GM12878 (cell line): Measurements from ENCODE around the gene CEACAM3. TPM values are rescaled to one million over a fixed set of nuclear protein-coding genes. Genes with fewer than 3 reads are reported as not detected.
A peak's percentile ranks its signal among the peaks of the same experiment; 100 is the strongest.

Experiments
- ATAC-seq: fragments of 200-7000 bp; cut with Tn5 transposase; 3 replicates; pipeline ENCODE4 v1.9.1; 2020; ENCODE audit warnings: mild to moderate bottlenecking, moderate library complexity
- BruUV-seq: library from RNA; stranded (reverse); fragments of 400-500 nt; replicated peaks from 2 replicates; lab custom pipeline; 2021; lab: Mats Ljungman, UMichigan
- CTCF ChIA-PET: fragments of 300-600 bp; sonication (Branson Sonifier 250); formaldehyde crosslinking; extraction: SDS; loops from one replicate; lab custom pipeline; 2021; ENCODE audit warnings: inconsistent platforms; lab: Yijun Ruan, JAX
- POLR2A ChIA-PET: fragments of 350-600 bp; formaldehyde crosslinking; extraction: SDS; loops from one replicate; lab custom pipeline; 2021; ENCODE audit warnings: inconsistent platforms; lab: Charles Lee
- RAD21 ChIA-PET: fragments of 300-600 bp; sonication (Branson Sonifier 250); formaldehyde crosslinking; loops from one replicate; lab custom pipeline; 2023; ENCODE audit warnings: antibody characterized with exemption; ENCODE audit not compliant: unreplicated experiment; lab: Charles Lee
- SMC1A ChIA-PET: fragments of 300-600 bp; sonication (Branson Sonifier 250); formaldehyde crosslinking; loops from one replicate; lab custom pipeline; 2023; ENCODE audit not compliant: unreplicated experiment, uncharacterized antibody; lab: Charles Lee
- DNase-seq: peaks from one replicate; pipeline ENCODE4 v3.0.0-alpha.2; 2011; ENCODE audit warnings: low read depth, low spot score
- FAIRE-seq: peaks from 3 replicates; lab custom pipeline; 2011; peaks lifted over from hg19 to GRCh38; lab: Jason Lieb, UNC
- H2AFZ ChIP-seq: 2 replicates; pipeline ENCODE4 v1.6.0; 2011; ENCODE audit warnings: low read depth, low read length, control low read depth; ENCODE audit not compliant: control insufficient read depth
- H3K27ac ChIP-seq: 2 replicates; pipeline ENCODE4 v1.5.1; 2011; ENCODE audit warnings: control low read depth; ENCODE audit not compliant: control insufficient read depth, insufficient read depth
- H3K27me3 ChIP-seq, 2 experiments: replicated peaks in 1 of 2; 2 replicates each; pipeline versions ENCODE4 v1.6.0 to v1.6.1; 2011; ENCODE audit warnings: low read length in 1 of 2; ENCODE audit not compliant: control insufficient read depth in 2 of 2, insufficient read depth in 2 of 2
- H3K36me3 ChIP-seq, 2 experiments: 2 replicates each; pipeline ENCODE4 v1.5.1; 2011; ENCODE audit warnings: low read length in 1 of 2; ENCODE audit not compliant: control insufficient read depth in 2 of 2, insufficient read depth in 2 of 2
- H3K4me1 ChIP-seq: 2 replicates; pipeline ENCODE4 v1.6.1; 2011; ENCODE audit warnings: mild to moderate bottlenecking, low read length, moderate library complexity, mixed read lengths; ENCODE audit not compliant: control insufficient read depth, insufficient read depth
- H3K4me2 ChIP-seq: 2 replicates; pipeline ENCODE4 v1.6.0; 2011; ENCODE audit warnings: control low read depth; ENCODE audit not compliant: control insufficient read depth, insufficient read depth
- H3K4me3 ChIP-seq: fragments of 200-600 bp; sonication (generic); 2 replicates; pipeline ENCODE4 v1.5.1; 2016
- H3K79me2 ChIP-seq: 2 replicates; pipeline ENCODE4 v1.6.0; 2011; ENCODE audit warnings: low read length; ENCODE audit not compliant: control insufficient read depth, insufficient read depth
- H3K9ac ChIP-seq: 2 replicates; pipeline ENCODE4 v1.8.0; 2011; ENCODE audit warnings: low read length, control low read depth, mixed read lengths; ENCODE audit not compliant: control insufficient read depth, insufficient read depth
- H3K9me3 ChIP-seq: replicated peaks from 3 replicates; pipeline ENCODE4 v1.5.1; 2011; ENCODE audit warnings: mild to moderate bottlenecking, low read length; ENCODE audit not compliant: control insufficient read depth, insufficient read depth
- H4K20me1 ChIP-seq: 2 replicates; pipeline ENCODE4 v1.6.0; 2011; ENCODE audit not compliant: control insufficient read depth, insufficient read depth
- BCL11A ChIP-seq: IDR thresholded peaks from 2 replicates; pipeline ENCODE4 v1.6.1; 2011; ENCODE audit warnings: low read depth, low read length
- EED ChIP-seq: sonication (generic); IDR thresholded peaks from 2 replicates; pipeline ENCODE4 v1.6.1; 2016; ENCODE audit warnings: antibody characterized with exemption, low read depth
- RELB ChIP-seq: fragments of 450-650 bp; IDR thresholded peaks from 2 replicates; pipeline ENCODE4 v1.6.1; 2017; ENCODE audit warnings: low read depth, mild to moderate bottlenecking, moderate library complexity
- RUNX3 ChIP-seq: IDR thresholded peaks from 2 replicates; pipeline ENCODE4 v1.6.1; 2012; ENCODE audit warnings: low read length, inconsistent platforms
- SPI1 ChIP-seq: IDR thresholded peaks from 2 replicates; pipeline ENCODE4 v1.6.1; 2011; ENCODE audit warnings: low read depth, mild to moderate bottlenecking, low read length, moderate library complexity, borderline replicate concordance; ENCODE audit not compliant: insufficient read depth
- WGBS: methylation state at CpG from one replicate; pipeline ENCODE4 v1.1.6; 2016; ENCODE audit warnings: low lambda C conversion rate; ENCODE audit not compliant: insufficient replicate concordance, insufficient coverage; ENCODE audit errors: missing lambda C conversion rate; 5-methylcytosine and 5-hydroxymethylcytosine counted together
- in situ Hi-C: fragments of 300-500 bp; cut with MboI; formaldehyde crosslinking; loops from 9 replicates; pipeline ENCODE4 v1.14.3; 2018; ENCODE audit warnings: mixed read lengths
- intact Hi-C: fragments of 100-400 bp; cut with micrococcal nuclease; formaldehyde crosslinking; loops from one replicate; pipeline ENCODE4 v1.14.2; 2022; ENCODE audit not compliant: unreplicated experiment
- polyA plus RNA-seq, 11 experiments: library from polyadenylated mRNA; depleted of rRNA in 4 of 11; unstranded in 6 of 11; stranded (reverse) in 5 of 11; fragments of >200 nt; fragmentation: Nextera tagmentation in 4 of 11; fragmentation: Illumina TruSeq in 1 of 11; extraction: Ambion mirVana in 4 of 11; extraction: Trizol in 1 of 11; gene quantifications; 1 replicate in 1 of 11; 2 replicates in 10 of 11; pipeline versions ENCODE4 v1.2.1 to v1.2.3, GENCODE V29; 2011 to 2016; ENCODE audit warnings: inconsistent platforms in 2 of 11, missing spikeins in 2 of 11, low read depth in 1 of 11
- total RNA-seq, 4 experiments: library from RNA; depleted of rRNA in 3 of 4; stranded (reverse); fragments of >200 nt in 3 of 4; fragmentation: Illumina TruSeq in 1 of 4; extraction: Trizol in 1 of 4; gene quantifications; 2 replicates each; pipeline versions ENCODE4 v1.2.1 to v1.2.3, GENCODE V29; 2013 to 2021

CEACAM3 gene
- total and polyA plus RNA-seq, 10 of the 15 experiments (the other 5 are each of a cell fraction or from before 2014, with no cell fraction given), result not detected

DNA sequence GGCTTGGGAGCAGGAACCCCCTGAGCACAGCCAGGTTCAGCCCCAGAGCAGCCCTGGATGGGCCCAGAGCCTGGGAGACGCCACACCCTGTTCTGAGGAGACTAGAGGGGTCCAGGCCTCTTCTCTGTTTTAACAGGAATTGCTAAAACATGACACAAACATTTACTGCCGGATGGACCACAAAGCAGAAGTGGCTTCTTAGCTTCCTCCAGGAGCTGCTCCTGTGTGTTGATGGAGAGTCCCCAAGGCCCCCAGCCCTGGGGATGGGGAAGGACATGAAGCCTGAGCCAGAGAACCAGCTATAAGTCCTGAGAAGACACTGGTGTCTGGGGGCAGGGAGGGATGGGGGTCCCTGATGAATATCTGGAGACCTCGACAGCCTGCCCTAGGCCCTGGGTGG lies 14.6 kb downstream of the CEACAM3 start:
- H3K9ac ChIP-seq, result no peak overlapping the region; the same call in 1 of the 2 replicates
- BruUV-seq, result no TSS peak
- SMC1A ChIA-PET, result interaction anchor here (0.8 kb wide), 1 partner anchor 18 kb away, joined by 3 read pairs; no protein-coding TSS in a partner anchor
- TF ChIP-seq BCL11A, result no peak
- TF ChIP-seq EED, result peak; percentile 39; the same call in 1 of the 2 replicates
- TF ChIP-seq RUNX3, result peak; percentile 68
- no peak for TF ChIP-seq RELB
- peak; percentile 78 for TF ChIP-seq SPI1
- TF ChIP-seq, all 136 proteins: peak for 3
- Histone ChIP-seq H2AFZ (no peak overlapping the region), H3K79me2 (no peaks in the 10 kb centered on the region), H3K36me3 (no peaks in the 10 kb centered on the region), H3K9me3 (no peaks in the 10 kb centered on the region), H3K27ac (no peak overlapping the region), H3K4me3 (no peak overlapping the region), H3K4me1 (peaks cover 5% of the 10 kb centered on the region), H3K4me2 (no peak overlapping the region), H3K27me3 (no peaks in the 10 kb centered on the region; a peak in 1 of 4 replicates), H4K20me1 (no peaks in the 10 kb centered on the region; the same call in 1 of the 2 replicates)
- FAIRE-seq, result no peak
- POLR2A ChIA-PET, result interaction anchor here (1.2 kb wide), 1 partner anchor 49 kb away, joined by 3 read pairs; the partner anchor contains the start of gene RPS19
- DNase-seq, result no peak
- CTCF ChIA-PET, result interaction anchor here (0.6 to 4.0 kb wide), 5 partner anchors 10 to 104 kb away, joined by 3 to 17 read pairs (median 4); no protein-coding TSS in a partner anchor
- ATAC-seq, result peak; percentile 45
- RAD21 ChIA-PET, result interaction anchor here (1.0 kb wide), 1 partner anchor 58 kb away, joined by 3 read pairs; no protein-coding TSS in a partner anchor
- intact Hi-C loops, result no loop called here
- WGBS, result 6% methylated on average over 3 of the region's 3 CpGs
- in situ Hi-C loops, result no loop called here
